GM21723 (cell line): Measurements from ENCODE around the gene FSIP1.

Source experiments
- ATAC-seq: cut with Tn5 transposase; IDR thresholded peaks from one replicate; pipeline ENCODE4 v1.9.1; 2021; ENCODE audit warnings: mild to moderate bottlenecking, moderate library complexity; ENCODE audit not compliant: unreplicated experiment

Gene FSIP1

GRCh38 chr15:39792844-39793335, 10.2 kb upstream of the FSIP1 start:
- no peak for ATAC-seq

- no peak for ATAC-seq
These were observed 9.6 kb upstream of the FSIP1 start for GRCh38 chr15:39792025-39792843.

GRCh38 chr15:39789736-39790135, 7.1 kb upstream of the FSIP1 start:
- ATAC-seq = no peak

GRCh38 chr15:39788800-39789565, 6.3 kb upstream of the FSIP1 start:
- ATAC-seq = no peak

- no peak for ATAC-seq
These were observed 5.5 kb upstream of the FSIP1 start for GRCh38 chr15:39788108-39788507.

- ATAC-seq = no peak
These were observed 4.8 kb upstream of the FSIP1 start for GRCh38 chr15:39787479-39787878.

GRCh38 chr15:39786447-39787056, 3.9 kb upstream of the FSIP1 start:
- no peak for ATAC-seq

- no peak for ATAC-seq
These were observed 3.2 kb upstream of the FSIP1 start for GRCh38 chr15:39785841-39786240.

- no peak for ATAC-seq
These were observed 2.5 kb upstream of the FSIP1 start for GRCh38 chr15:39785139-39785538.

GRCh38 chr15:39784638-39785037, 2.0 kb upstream of the FSIP1 start:
- ATAC-seq = no peak

GRCh38 chr15:39784125-39784524, 1.5 kb upstream of the FSIP1 start:
- no peak for ATAC-seq

- ATAC-seq = no peak
These were observed 691 bp upstream of the FSIP1 start for GRCh38 chr15:39783244-39783820.

GRCh38 chr15:39781967-39782302, 706 bp downstream of the FSIP1 start:
- no peak for ATAC-seq

GRCh38 chr15:39781147-39781966, 1.3 kb downstream of the FSIP1 start:
- ATAC-seq = no peak

GRCh38 chr15:39778021-39778420, 4.6 kb downstream of the FSIP1 start:
- no peak for ATAC-seq

GRCh38 chr15:39777496-39777895, 5.1 kb downstream of the FSIP1 start:
- no peak for ATAC-seq

GRCh38 chr15:39776068-39776467, 6.6 kb downstream of the FSIP1 start:
- ATAC-seq = no peak

- no peak for ATAC-seq
These were observed 7.9 kb downstream of the FSIP1 start for GRCh38 chr15:39774688-39775267.

- ATAC-seq = no peak
These were observed 11.6 kb downstream of the FSIP1 start for GRCh38 chr15:39770748-39771689.
